GM12874 (cell line): ENCODE measurements around the gene ERICH6.

Experiments
- CTCF ChIP-seq: IDR thresholded peaks from 2 replicates; pipeline ENCODE4 v1.5.1; 2011; ENCODE audit warnings: low read depth, mild to moderate bottlenecking, control low read depth, low read length, moderate library complexity; ENCODE audit not compliant: insufficient read depth

Gene ERICH6

GRCh38 chr3:150703756-150704344 lies at the start of gene ERICH6:
Gene ERICH6, minus strand, starts transcription at chr3:150703920. Its CDS starts 22 bp downstream, at chr3:150703898.
- TF ChIP-seq CTCF: 0 out of 2 replicates have a peak, but pooled peaks have one; percentile 6

- no peak for TF ChIP-seq CTCF
Measured at GRCh38 chr3:150751781-150752263, 48.1 kb upstream of the ERICH6 start.

- no peak for TF ChIP-seq CTCF
Measured at GRCh38 chr3:150749255-150749654, 45.5 kb upstream of the ERICH6 start.

GRCh38 chr3:150748684-150749047 lies 44.9 kb upstream of the ERICH6 start:
- no peak for TF ChIP-seq CTCF

- no peak for TF ChIP-seq CTCF
Measured at GRCh38 chr3:150747886-150748683, 44.4 kb upstream of the ERICH6 start.

GRCh38 chr3:150746791-150747590 lies 43.3 kb upstream of the ERICH6 start:
- TF ChIP-seq CTCF: no peak

GRCh38 chr3:150745832-150746231 lies 42.1 kb upstream of the ERICH6 start:
- no peak for TF ChIP-seq CTCF
